ENCODE results near the gene ROCK2. TPM values are rescaled to one million over a fixed set of nuclear protein-coding genes. Genes with fewer than 3 reads are reported as not detected.

The ROCK2 gene
- total and polyA plus RNA-seq, 2 of the 13 experiments (the other 11 are each of a cell fraction or from before 2014, with no cell fraction given) = 38.1 to 119 TPM

- TF ChIP-seq ZNF691 (CRISPR knock-in tag; IDR thresholded peaks at IDR 0.05; ENCODE audit: borderline replicate concordance, low read depth) = peak; percentile 67; the same call in 1 of the 2 replicates
- no peak for TF ChIP-seq XRCC5 (optimal IDR thresholded peaks at IDR 0.05; ENCODE audit: low read length)
- no peak for TF ChIP-seq ZNF720 (CRISPR knock-in tag; IDR thresholded peaks at IDR 0.05)
- TF ChIP-seq, protein P1, sequence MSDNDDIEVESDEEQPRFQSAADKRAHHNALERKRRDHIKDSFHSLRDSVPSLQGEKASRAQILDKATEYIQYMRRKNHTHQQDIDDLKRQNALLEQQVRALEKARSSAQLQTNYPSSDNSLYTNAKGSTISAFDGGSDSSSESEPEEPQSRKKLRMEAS (IDR thresholded peaks at IDR 0.05) = peak; percentile 71
- TF ChIP-seq ZNF383 (CRISPR knock-in tag; IDR thresholded peaks at IDR 0.05; ENCODE audit: borderline replicate concordance) = no peak
- TF ChIP-seq ZC3H13 (CRISPR knock-in tag; IDR thresholded peaks at IDR 0.05) = no peak
- TF ChIP-seq, protein P2, sequence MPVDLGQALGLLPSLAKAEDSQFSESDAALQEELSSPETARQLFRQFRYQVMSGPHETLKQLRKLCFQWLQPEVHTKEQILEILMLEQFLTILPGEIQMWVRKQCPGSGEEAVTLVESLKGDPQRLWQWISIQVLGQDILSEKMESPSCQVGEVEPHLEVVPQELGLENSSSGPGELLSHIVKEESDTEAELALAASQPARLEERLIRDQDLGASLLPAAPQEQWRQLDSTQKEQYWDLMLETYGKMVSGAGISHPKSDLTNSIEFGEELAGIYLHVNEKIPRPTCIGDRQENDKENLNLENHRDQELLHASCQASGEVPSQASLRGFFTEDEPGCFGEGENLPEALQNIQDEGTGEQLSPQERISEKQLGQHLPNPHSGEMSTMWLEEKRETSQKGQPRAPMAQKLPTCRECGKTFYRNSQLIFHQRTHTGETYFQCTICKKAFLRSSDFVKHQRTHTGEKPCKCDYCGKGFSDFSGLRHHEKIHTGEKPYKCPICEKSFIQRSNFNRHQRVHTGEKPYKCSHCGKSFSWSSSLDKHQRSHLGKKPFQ (CRISPR knock-in tag; IDR thresholded peaks at IDR 0.05; ENCODE audit: insufficient replicate concordance) = no peak
- TF ChIP-seq NFKB2 (CRISPR knock-in tag; IDR thresholded peaks at IDR 0.05; ENCODE audit: borderline replicate concordance) = no peak
- peak; percentile 70; the same call in 1 of the 2 replicates for TF ChIP-seq SRY (CRISPR knock-in tag; IDR thresholded peaks at IDR 0.05)
- no peak; the same call in 1 of the 2 replicates for TF ChIP-seq ZNF160 (CRISPR knock-in tag; IDR thresholded peaks at IDR 0.05)
- TF ChIP-seq HCFC1 (IDR thresholded peaks at IDR 0.05; ENCODE audit: low read depth, low read length) = no peak
- TF ChIP-seq NR2C2 (CRISPR knock-in tag; IDR thresholded peaks at IDR 0.05; ENCODE audit: borderline replicate concordance) = no peak
- no peak for TF ChIP-seq FOXJ3 (CRISPR knock-in tag; IDR thresholded peaks at IDR 0.05; ENCODE audit: borderline replicate concordance)
- TF ChIP-seq GATAD2A (CRISPR knock-in tag; IDR thresholded peaks at IDR 0.05) = no peak
- peak; percentile 67 for TF ChIP-seq MED13 (CRISPR knock-in tag; IDR thresholded peaks at IDR 0.05)
- TF ChIP-seq, protein P3, sequence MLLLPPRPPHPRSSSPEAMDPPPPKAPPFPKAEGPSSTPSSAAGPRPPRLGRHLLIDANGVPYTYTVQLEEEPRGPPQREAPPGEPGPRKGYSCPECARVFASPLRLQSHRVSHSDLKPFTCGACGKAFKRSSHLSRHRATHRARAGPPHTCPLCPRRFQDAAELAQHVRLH (CRISPR knock-in tag; IDR thresholded peaks at IDR 0.05; ENCODE audit: borderline replicate concordance, low read depth) = no peak
- TF ChIP-seq RORA (CRISPR knock-in tag; IDR thresholded peaks at IDR 0.05) = no peak
- no peak for TF ChIP-seq SATB2 (CRISPR knock-in tag; IDR thresholded peaks at IDR 0.05)
- TF ChIP-seq SP1 (IDR thresholded peaks at IDR 0.05) = no peak
- TF ChIP-seq SP1 (CRISPR knock-in tag; IDR thresholded peaks at IDR 0.05) = peak; percentile 64; the same call in 1 of the 2 replicates
- TF ChIP-seq RFX3 (CRISPR knock-in tag; IDR thresholded peaks at IDR 0.05) = no peak
- peak; percentile 64; the same call in 1 of the 2 replicates for TF ChIP-seq ZNF576 (CRISPR knock-in tag; IDR thresholded peaks at IDR 0.05)
- TF ChIP-seq ZNF441 (CRISPR knock-in tag; IDR thresholded peaks at IDR 0.05; ENCODE audit: borderline replicate concordance) = no peak
- TF ChIP-seq, protein P4, sequence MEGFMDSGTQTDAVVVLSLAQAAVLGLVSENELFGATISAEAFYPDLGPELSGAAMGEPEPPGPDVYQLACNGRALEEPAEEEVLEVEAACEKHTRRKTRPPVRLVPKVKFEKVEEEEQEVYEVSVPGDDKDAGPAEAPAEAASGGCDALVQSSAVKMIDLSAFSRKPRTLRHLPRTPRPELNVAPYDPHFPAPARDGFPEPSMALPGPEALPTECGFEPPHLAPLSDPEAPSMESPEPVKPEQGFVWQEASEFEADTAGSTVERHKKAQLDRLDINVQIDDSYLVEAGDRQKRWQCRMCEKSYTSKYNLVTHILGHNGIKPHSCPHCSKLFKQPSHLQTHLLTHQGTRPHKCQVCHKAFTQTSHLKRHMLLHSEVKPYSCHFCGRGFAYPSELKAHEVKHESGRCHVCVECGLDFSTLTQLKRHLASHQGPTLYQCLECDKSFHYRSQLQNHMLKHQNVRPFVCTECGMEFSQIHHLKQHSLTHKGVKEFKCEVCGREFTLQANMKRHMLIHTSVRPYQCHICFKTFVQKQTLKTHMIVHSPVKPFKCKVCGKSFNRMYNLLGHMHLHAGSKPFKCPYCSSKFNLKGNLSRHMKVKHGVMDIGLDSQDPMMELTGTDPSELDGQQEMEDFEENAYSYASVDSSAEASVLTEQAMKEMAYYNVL (CRISPR knock-in tag; IDR thresholded peaks at IDR 0.05; ENCODE audit: borderline replicate concordance) = peak; percentile 75; the same call in 1 of the 2 replicates
- no peak for TF ChIP-seq CERS6 (CRISPR knock-in tag; IDR thresholded peaks at IDR 0.05)
These were observed 188.9 kb downstream of the ROCK2 start, which contains the start of gene SLC66A3 (continued) for GRCh38 chr2:11155381-11156035.

All from HepG2 (cell line).